ENCODE measurements around the gene ZMYM2. TPM values are rescaled to one million over a fixed set of nuclear protein-coding genes. Genes with fewer than 3 reads are reported as not detected.

The ZMYM2 gene
- total RNA-seq, 1 donor from 2014 or later, result 92.1 TPM

GRCh38 chr13:19950374-19950773, 8.2 kb upstream of the ZMYM2 start:
- no peaks in the 10 kb centered on the region for H3K9me3 Mint-ChIP-seq (ENCODE audit: unreplicated experiment)
- H3K36me3 Mint-ChIP-seq (ENCODE audit: unreplicated experiment), result peaks cover 2% of the 10 kb centered on the region
- no peak for DNase-seq (ENCODE audit: extremely low spot score, unreplicated experiment)
- H3K27me3 Mint-ChIP-seq (ENCODE audit: unreplicated experiment), result peaks cover 14% of the 10 kb centered on the region
- no peaks in the 10 kb centered on the region for H3K4me1 Mint-ChIP-seq (ENCODE audit: unreplicated experiment)
- no peak overlapping the region for H3K27ac Mint-ChIP-seq (ENCODE audit: unreplicated experiment)
- no peak overlapping the region for H3K4me3 Mint-ChIP-seq (ENCODE audit: unreplicated experiment)
- no peak for TF ChIP-seq CTCF (IDR thresholded peaks at IDR 0.05)

DNA sequence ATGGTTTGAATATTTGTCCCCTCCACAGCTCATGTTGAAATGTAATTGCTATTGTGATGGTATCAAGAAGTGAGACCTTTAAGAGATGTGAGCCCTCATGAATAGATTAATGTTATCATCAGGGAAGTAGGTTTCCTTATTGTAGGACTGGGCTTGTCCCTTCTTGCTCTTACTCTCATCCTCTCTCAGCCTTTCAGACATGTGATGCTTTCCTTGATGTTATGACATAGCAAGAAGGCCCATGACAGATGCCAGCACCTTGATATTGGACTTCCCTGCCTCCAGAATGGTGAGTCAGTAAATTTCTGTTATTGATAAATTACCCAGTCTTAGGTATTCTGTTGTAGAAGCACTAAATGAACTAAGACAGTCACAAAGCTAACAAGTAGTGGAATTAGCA, 5.7 kb upstream of the ZMYM2 start:
- H3K4me1 Mint-ChIP-seq (ENCODE audit: unreplicated experiment), result no peaks in the 10 kb centered on the region
- H3K4me3 Mint-ChIP-seq (ENCODE audit: unreplicated experiment), result no peak overlapping the region
- no peaks in the 10 kb centered on the region for H3K36me3 Mint-ChIP-seq (ENCODE audit: unreplicated experiment)
- DNase-seq (ENCODE audit: extremely low spot score, unreplicated experiment), result no peak
- no peak for TF ChIP-seq CTCF (IDR thresholded peaks at IDR 0.05)
- peaks cover 7% of the 10 kb centered on the region for H3K27me3 Mint-ChIP-seq (ENCODE audit: unreplicated experiment)
- peaks cover 6% of the 10 kb centered on the region for H3K9me3 Mint-ChIP-seq (ENCODE audit: unreplicated experiment)
- no peak overlapping the region for H3K27ac Mint-ChIP-seq (ENCODE audit: unreplicated experiment)

DNA sequence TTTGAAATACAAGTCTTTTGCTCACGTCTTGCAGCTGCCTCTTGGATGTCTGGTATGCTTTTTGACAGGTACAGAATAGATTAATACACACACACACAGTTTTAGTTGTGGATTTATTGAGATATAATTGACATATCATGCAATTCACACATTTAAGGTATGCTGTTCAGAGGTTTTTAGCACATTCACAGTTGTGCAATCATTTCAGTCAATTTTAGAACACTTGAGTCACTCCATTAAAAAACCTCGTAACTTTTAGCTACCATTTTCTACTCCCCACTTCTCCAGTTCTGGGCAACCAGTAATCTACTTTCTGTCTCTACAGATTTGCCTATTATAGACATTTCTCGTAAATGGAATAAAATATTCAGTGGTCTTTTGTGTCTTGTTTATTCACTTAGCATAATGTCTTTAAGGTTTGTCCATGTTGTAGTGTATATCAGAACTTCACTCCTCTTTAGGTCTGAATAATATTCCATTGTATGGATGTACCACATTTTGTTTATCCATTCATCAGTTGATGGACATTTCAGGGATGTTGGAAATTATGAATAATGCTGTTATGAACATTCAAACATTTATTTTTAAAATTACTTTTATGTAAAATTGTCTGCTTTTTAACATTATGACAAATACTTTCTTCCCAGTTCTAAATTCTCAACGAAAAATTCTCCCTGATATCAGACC, 2.5 kb upstream of the ZMYM2 start:
- H3K4me3 Mint-ChIP-seq (ENCODE audit: unreplicated experiment), result no peak overlapping the region
- H3K9me3 Mint-ChIP-seq (ENCODE audit: unreplicated experiment), result peaks cover 6% of the 10 kb centered on the region
- H3K27ac Mint-ChIP-seq (ENCODE audit: unreplicated experiment), result no peak overlapping the region
- peaks cover 4% of the 10 kb centered on the region for H3K36me3 Mint-ChIP-seq (ENCODE audit: unreplicated experiment)
- no peak for TF ChIP-seq CTCF (IDR thresholded peaks at IDR 0.05)
- DNase-seq (ENCODE audit: extremely low spot score, unreplicated experiment), result no peak
- peaks cover 7% of the 10 kb centered on the region for H3K27me3 Mint-ChIP-seq (ENCODE audit: unreplicated experiment)
- H3K4me1 Mint-ChIP-seq (ENCODE audit: unreplicated experiment), result peaks cover 10% of the 10 kb centered on the region

DNA sequence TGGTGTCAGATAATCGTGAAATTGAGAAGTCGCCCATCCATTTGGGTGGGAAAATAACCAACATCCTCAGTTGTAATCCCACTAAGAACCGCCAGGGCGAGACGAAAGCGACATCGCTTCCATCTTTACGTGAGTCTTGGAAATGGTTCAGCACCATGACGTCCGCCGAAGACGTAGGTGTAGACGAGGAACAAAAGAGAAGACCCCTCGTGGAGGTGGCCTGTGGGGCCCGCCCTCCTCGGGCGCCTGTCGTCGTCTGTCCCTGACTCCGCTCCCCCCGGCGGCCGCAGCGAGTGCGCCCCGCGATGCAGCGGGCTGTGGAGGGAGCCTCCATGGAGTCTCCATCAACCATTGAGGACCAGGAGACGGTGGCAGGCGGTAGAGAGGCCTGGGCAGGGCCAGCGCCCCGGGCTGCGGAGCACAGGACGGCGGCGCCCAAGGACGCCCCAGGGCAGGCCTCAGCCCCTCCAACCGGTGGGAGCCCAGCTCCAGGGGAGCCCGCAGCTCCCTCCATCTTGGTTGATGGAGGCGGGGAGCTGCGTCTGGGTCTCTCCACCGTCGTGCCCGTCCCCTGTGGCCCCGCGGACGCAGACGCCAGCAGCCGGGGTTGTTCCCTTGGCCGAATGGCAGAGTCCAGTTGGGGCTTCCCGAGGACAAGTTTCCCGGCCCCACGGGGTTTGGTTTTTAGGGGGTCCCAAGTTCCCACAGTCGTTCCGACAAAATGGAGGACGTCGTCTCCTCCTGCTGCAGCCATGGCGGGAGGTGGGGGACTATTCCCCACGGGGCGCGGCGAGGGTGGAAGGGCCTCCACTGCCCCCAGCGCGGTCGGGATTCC, 990 bp upstream of the ZMYM2 start:
- peak; percentile 87 for DNase-seq (ENCODE audit: extremely low spot score, unreplicated experiment)
- H3K4me1 Mint-ChIP-seq (ENCODE audit: unreplicated experiment), result peaks cover 23% of the 10 kb centered on the region
- H3K36me3 Mint-ChIP-seq (ENCODE audit: unreplicated experiment), result peaks cover 7% of the 10 kb centered on the region
- H3K4me3 Mint-ChIP-seq (ENCODE audit: unreplicated experiment), result peak overlapping the region; percentile 64
- peak overlapping the region; percentile 69 for H3K27ac Mint-ChIP-seq (ENCODE audit: unreplicated experiment)
- peak; percentile 65 for TF ChIP-seq CTCF (IDR thresholded peaks at IDR 0.05)
- peaks cover 6% of the 10 kb centered on the region for H3K9me3 Mint-ChIP-seq (ENCODE audit: unreplicated experiment)
- peaks cover 2% of the 10 kb centered on the region for H3K27me3 Mint-ChIP-seq (ENCODE audit: unreplicated experiment)

Measured in osteocyte (in vitro differentiated cells).